KMS-11 (cell line): Measurements from ENCODE around the gene RPP40.
"Not testable (repeated sequence)": the region's sequence is repeated elsewhere in the genome, so short reads cannot be mapped to it uniquely, and the experiment has no call there.

Experiments
- H2AFZ ChIP-seq: fragments of 200-600 bp; sonication (generic); 2 replicates; pipeline ENCODE4 v1.6.1; 2016; ENCODE audit warnings: antibody characterized with exemption, mixed run types, low read depth
- H3K27ac ChIP-seq: fragments of 200-600 bp; sonication (generic); 2 replicates; pipeline ENCODE4 v1.6.1; 2016; ENCODE audit warnings: mild to moderate bottlenecking, mixed run types
- H3K27me3 ChIP-seq: fragments of 200-600 bp; sonication (generic); 2 replicates; pipeline ENCODE4 v1.6.1; 2017; ENCODE audit warnings: mild to moderate bottlenecking, low read depth, mixed run types, moderate library complexity; ENCODE audit not compliant: insufficient read depth
- H3K36me3 ChIP-seq: fragments of 200-600 bp; sonication (generic); 2 replicates; pipeline ENCODE4 v1.6.1; 2017; ENCODE audit warnings: mild to moderate bottlenecking, mixed run types; ENCODE audit not compliant: insufficient read depth
- H3K4me1 ChIP-seq: fragments of 200-600 bp; sonication (generic); 2 replicates; pipeline ENCODE4 v1.6.1; 2016; ENCODE audit warnings: mild to moderate bottlenecking, low read depth, mixed run types; ENCODE audit not compliant: poor library complexity, severe bottlenecking
- H3K4me2 ChIP-seq: fragments of 200-600 bp; sonication (generic); 2 replicates; pipeline ENCODE4 v1.7.0; 2016; ENCODE audit warnings: mild to moderate bottlenecking, mixed run types
- H3K4me3 ChIP-seq: fragments of 200-600 bp; sonication (generic); IDR thresholded peaks from 2 replicates; pipeline ENCODE4 v1.6.1; 2017; ENCODE audit warnings: low read depth, low read length, mixed read lengths; ENCODE audit not compliant: insufficient read depth
- H3K79me2 ChIP-seq: fragments of 200-600 bp; sonication (generic); 2 replicates; pipeline ENCODE4 v1.6.1; 2016; ENCODE audit warnings: low read depth, mixed run types; ENCODE audit not compliant: insufficient read depth
- H3K9ac ChIP-seq: fragments of 200-600 bp; sonication (generic); 2 replicates; pipeline ENCODE4 v1.6.1; 2016; ENCODE audit warnings: mild to moderate bottlenecking, mixed run types
- H4K20me1 ChIP-seq: fragments of 200-600 bp; sonication (generic); 2 replicates; pipeline ENCODE4 v1.6.1; 2016; ENCODE audit warnings: mild to moderate bottlenecking, mixed run types; ENCODE audit not compliant: insufficient read depth
- CTCF ChIP-seq: fragments of 200-600 bp; sonication (generic); conservative IDR thresholded peaks from 2 replicates; pipeline ENCODE4 v1.6.1; 2017; ENCODE audit warnings: low read depth, mild to moderate bottlenecking, antibody characterized with exemption, low read length, moderate library complexity, mixed read lengths

The RPP40 gene

GRCh38 chr6:5006222-5006621 is 2.4 kb upstream of the RPP40 start:
- Histone ChIP-seq H3K79me2 (no peaks in the 10 kb centered on the region; the same call in 1 of the 2 replicates), H3K4me1 (peaks cover 11% of the 10 kb centered on the region), H3K9ac (no peak overlapping the region), H4K20me1 (no peaks in the 10 kb centered on the region), H2AFZ (no peak overlapping the region), H3K36me3 (no peaks in the 10 kb centered on the region; the same call in 1 of the 2 replicates), H3K27ac (no peak overlapping the region), H3K4me3 (no peak overlapping the region), H3K27me3 (no peaks in the 10 kb centered on the region), H3K4me2 (no peak overlapping the region)
- no peak for TF ChIP-seq CTCF

DNA sequence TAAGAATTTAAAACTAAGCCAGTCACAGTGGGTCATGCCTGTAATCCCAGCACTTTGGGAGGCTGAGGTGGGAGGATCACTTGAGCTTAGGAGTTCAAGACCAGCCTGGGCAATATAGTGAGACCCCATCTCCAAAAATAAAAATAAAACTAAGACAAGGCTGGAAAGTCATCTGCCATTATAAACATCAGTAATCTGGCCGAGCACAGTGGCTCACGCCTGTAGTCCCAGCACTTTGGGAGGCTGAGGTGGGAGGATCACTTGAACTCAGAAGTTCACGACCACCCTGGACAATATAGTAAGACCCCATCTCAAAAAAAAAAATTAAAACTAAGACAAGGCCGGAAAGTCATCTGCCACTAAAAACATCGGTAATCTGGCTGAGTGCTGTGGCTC is 1.2 kb upstream of the RPP40 start:
- H2AFZ ChIP-seq, H4K20me1 ChIP-seq, H3K79me2 ChIP-seq, H3K9ac ChIP-seq, H3K36me3 ChIP-seq, H3K4me3 ChIP-seq, H3K27me3 ChIP-seq, H3K27ac ChIP-seq, H3K4me2 ChIP-seq: not testable (repeated sequence)
- H3K4me1 ChIP-seq, result peaks cover 11% of the 10 kb centered on the region

DNA sequence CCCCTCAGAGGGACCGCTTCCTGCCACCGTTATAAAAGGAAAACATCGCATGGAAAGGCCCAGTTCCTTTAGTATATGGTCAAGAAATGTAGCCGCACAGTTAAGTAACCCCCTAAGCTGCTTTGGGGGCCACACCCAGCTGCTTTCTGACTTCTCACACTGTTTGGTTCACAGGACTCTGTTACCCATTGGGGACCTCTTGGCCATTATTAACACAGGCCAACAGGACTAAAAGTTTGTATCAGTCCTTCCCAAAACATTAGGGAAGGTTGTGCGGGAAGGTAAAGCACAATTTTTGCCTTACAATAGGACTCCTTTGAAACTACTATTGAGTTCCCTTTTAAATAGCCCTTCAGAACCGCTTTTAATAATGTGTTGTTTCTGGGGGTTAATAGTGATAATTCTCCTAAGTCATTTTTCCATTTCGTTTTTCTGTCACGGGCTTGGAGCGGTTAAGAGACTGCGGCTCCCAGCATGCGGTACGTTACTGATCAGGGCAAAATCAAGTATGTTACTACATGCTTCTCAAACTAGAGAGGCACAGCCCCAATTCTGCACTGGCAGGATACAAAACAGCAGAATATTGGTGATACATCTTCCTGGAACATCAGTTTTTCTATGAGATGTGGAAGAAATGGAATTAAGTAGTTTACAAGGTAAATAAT is 668 bp upstream of the RPP40 start:
- Histone ChIP-seq H3K36me3 (no peaks in the 10 kb centered on the region; the same call in 1 of the 2 replicates), H2AFZ (peak overlapping the region; percentile 84), H3K4me3 (no peak overlapping the region), H3K9ac (peak overlapping the region; percentile 61; the same call in 1 of the 2 replicates), H3K27ac (peak overlapping the region; percentile 27; the same call in 1 of the 2 replicates), H3K4me1 (peaks cover 11% of the 10 kb centered on the region), H3K27me3 (no peaks in the 10 kb centered on the region), H3K79me2 (no peaks in the 10 kb centered on the region; the same call in 1 of the 2 replicates), H3K4me2 (peak overlapping the region; percentile 61), H4K20me1 (no peaks in the 10 kb centered on the region)
- TF ChIP-seq CTCF, result no peak

DNA sequence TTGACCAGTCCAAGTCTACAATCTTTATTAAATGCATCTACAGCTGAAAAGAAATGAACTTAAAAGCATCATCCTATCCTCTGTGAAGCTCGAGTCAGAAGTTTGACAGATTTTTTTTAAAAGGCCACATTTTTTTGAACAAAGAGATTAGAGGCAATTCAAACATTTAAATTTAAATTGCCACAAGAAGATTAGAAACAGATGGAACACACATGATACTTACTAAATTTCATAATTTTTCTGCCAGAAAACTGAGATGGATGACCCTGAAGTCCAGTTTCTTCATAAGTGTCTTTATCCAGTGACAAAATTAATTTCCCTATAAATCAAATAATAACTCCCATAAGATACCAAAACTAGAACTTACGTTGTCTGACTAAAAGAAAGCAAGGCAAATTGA is 4.3 kb downstream of the RPP40 start:
- no peak for TF ChIP-seq CTCF
- Histone ChIP-seq H3K4me3 (no peak overlapping the region), H3K4me2 (no peak overlapping the region), H3K79me2 (no peaks in the 10 kb centered on the region; the same call in 1 of the 2 replicates), H2AFZ (no peak overlapping the region), H3K27me3 (no peaks in the 10 kb centered on the region), H3K36me3 (no peaks in the 10 kb centered on the region; the same call in 1 of the 2 replicates), H3K27ac (no peak overlapping the region), H3K9ac (no peak overlapping the region), H4K20me1 (no peaks in the 10 kb centered on the region), H3K4me1 (peaks cover 9% of the 10 kb centered on the region)

DNA sequence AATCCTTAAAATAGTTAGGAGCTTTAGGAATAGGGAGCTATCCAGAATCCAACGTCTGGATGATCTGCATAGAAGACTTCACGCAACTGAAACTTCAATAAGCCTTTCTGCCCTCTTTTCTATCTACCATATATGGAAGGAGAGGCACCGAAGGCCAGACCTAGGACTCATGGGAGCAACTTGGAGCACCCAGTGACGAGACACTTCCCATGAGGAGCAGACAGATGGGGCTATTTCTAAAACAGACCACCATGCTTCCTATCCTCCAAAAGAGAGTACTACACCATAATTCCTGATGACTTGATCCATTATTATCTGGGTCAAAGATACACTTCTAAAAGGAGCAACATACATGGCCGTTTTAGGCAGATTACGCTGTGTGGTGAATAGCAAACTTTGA is 6.0 kb downstream of the RPP40 start:
- Histone ChIP-seq H4K20me1 (no peaks in the 10 kb centered on the region), H3K9ac (no peak overlapping the region), H3K4me3 (no peak overlapping the region), H3K36me3 (no peaks in the 10 kb centered on the region; the same call in 1 of the 2 replicates), H3K27me3 (no peaks in the 10 kb centered on the region), H3K4me2 (no peak overlapping the region), H3K4me1 (peaks cover 4% of the 10 kb centered on the region), H3K79me2 (no peaks in the 10 kb centered on the region; the same call in 1 of the 2 replicates), H3K27ac (no peak overlapping the region), H2AFZ (no peak overlapping the region)
- no peak for TF ChIP-seq CTCF
